IMR-90 (cell line): Measurements from ENCODE around the gene NR2C2. TPM values are rescaled to one million over a fixed set of nuclear protein-coding genes. Genes with fewer than 3 reads are reported as not detected.

Experiments used
- ATAC-seq: fragments of 200-7000 bp; cut with Tn5 transposase; 2 replicates; pipeline ENCODE4 v1.9.1; 2020; ENCODE audit warnings: low read depth, mild to moderate bottlenecking, moderate library complexity
- BruUV-seq: library from RNA; stranded (reverse); fragments of 400-500 nt; replicated peaks from 2 replicates; lab custom pipeline; 2021; lab: Mats Ljungman, UMichigan
- CTCF ChIA-PET: fragments of 300-600 bp; formaldehyde crosslinking; extraction: SDS; loops from one replicate; lab custom pipeline; 2021; ENCODE audit warnings: antibody characterized with exemption; lab: Yijun Ruan, JAX
- POLR2A ChIA-PET: fragments of 300-600 bp; sonication (Branson Sonifier 250); formaldehyde crosslinking; loops from one replicate; lab custom pipeline; 2022; ENCODE audit warnings: antibody characterized with exemption; ENCODE audit not compliant: unreplicated experiment; lab: Charles Lee
- DNase-seq: peaks from one replicate; pipeline ENCODE4 v3.0.0; 2013
- H2AFZ ChIP-seq: replicated peaks from 2 replicates; pipeline ENCODE3; 2013; ENCODE audit warnings: low read length, mild to moderate bottlenecking; ENCODE audit not compliant: poor library complexity
- H2AK5ac ChIP-seq: 2 replicates; pipeline ENCODE4 v1.6.1; 2013; ENCODE audit warnings: low read depth, low read length, inconsistent platforms
- H2AK9ac ChIP-seq: replicated peaks from 2 replicates; pipeline ENCODE3; 2013; ENCODE audit warnings: mild to moderate bottlenecking, low read depth, low read length, moderate library complexity; ENCODE audit not compliant: poor library complexity
- H2BK120ac ChIP-seq: 2 replicates; pipeline ENCODE4 v1.6.1; 2013; ENCODE audit warnings: low read depth, low read length, inconsistent platforms
- H2BK15ac ChIP-seq: 3 replicates; pipeline ENCODE4 v1.6.1; 2013; ENCODE audit warnings: low read depth, low read length, inconsistent platforms
- H2BK20ac ChIP-seq: 2 replicates; pipeline ENCODE4 v1.6.1; 2013; ENCODE audit warnings: low read depth, mild to moderate bottlenecking, inconsistent platforms, low read length, moderate library complexity
- H2BK5ac ChIP-seq: 2 replicates; pipeline ENCODE4 v1.6.1; 2013; ENCODE audit warnings: mild to moderate bottlenecking, low read depth, low read length, inconsistent platforms; ENCODE audit not compliant: poor library complexity, severe bottlenecking
- H3K14ac ChIP-seq: replicated peaks from 2 replicates; pipeline ENCODE4 v1.6.1; 2013; ENCODE audit warnings: low read depth, low read length, inconsistent platforms
- H3K18ac ChIP-seq: 2 replicates; pipeline ENCODE4 v1.6.1; 2013; ENCODE audit warnings: low read depth, low read length, control low read depth
- H3K23ac ChIP-seq: 2 replicates; pipeline ENCODE4 v1.6.1; 2013; ENCODE audit warnings: low read depth, low read length, inconsistent platforms
- H3K27ac ChIP-seq: 2 replicates; pipeline ENCODE4 v1.5.1; 2013; ENCODE audit warnings: mild to moderate bottlenecking, control low read depth, low read length; ENCODE audit not compliant: insufficient read depth
- H3K27me3 ChIP-seq: 2 replicates; pipeline ENCODE4 v1.6.1; 2013; ENCODE audit warnings: low read length; ENCODE audit not compliant: control insufficient read depth, insufficient read depth
- H3K36me3 ChIP-seq: 2 replicates; pipeline ENCODE4 v1.6.1; 2013; ENCODE audit warnings: low read length, mixed read lengths; ENCODE audit not compliant: control insufficient read depth, insufficient read depth
- H3K4ac ChIP-seq: 2 replicates; pipeline ENCODE4 v1.6.1; 2013; ENCODE audit warnings: low read depth, low read length, inconsistent platforms
- H3K4me1 ChIP-seq: 2 replicates; pipeline ENCODE4 v1.6.1; 2013; ENCODE audit warnings: low read length, mixed read lengths; ENCODE audit not compliant: control insufficient read depth, insufficient read depth
- H3K4me2 ChIP-seq: 2 replicates; pipeline ENCODE4 v1.6.1; 2013; ENCODE audit warnings: low read depth, mild to moderate bottlenecking, control low read depth, low read length, moderate library complexity
- H3K4me3 ChIP-seq: 2 replicates; pipeline ENCODE4 v1.5.1; 2013; ENCODE audit warnings: low read depth, mild to moderate bottlenecking, control low read depth, low read length, moderate library complexity; ENCODE audit not compliant: insufficient read depth
- H3K56ac ChIP-seq: 2 replicates; pipeline ENCODE4 v1.6.1; 2013; ENCODE audit warnings: low read length, inconsistent platforms; ENCODE audit not compliant: insufficient read depth; ENCODE audit errors: extremely low read depth
- H3K79me1 ChIP-seq, 2 experiments: 2 replicates each; pipeline ENCODE4 v1.6.1; 2013; ENCODE audit warnings: low read length in 2 of 2, inconsistent platforms in 1 of 2, low read depth in 1 of 2
- H3K9ac ChIP-seq: 2 replicates; pipeline ENCODE4 v1.6.1; 2013; ENCODE audit warnings: low read depth, low read length, control low read depth
- H3K9me1 ChIP-seq: 2 replicates; pipeline ENCODE4 v1.6.1; 2013; ENCODE audit warnings: low read length, inconsistent platforms; ENCODE audit not compliant: insufficient read depth
- H3K9me3 ChIP-seq: 2 replicates; pipeline ENCODE4 v1.6.1; 2013; ENCODE audit warnings: low read length; ENCODE audit not compliant: control insufficient read depth, insufficient read depth
- H4K20me1 ChIP-seq: 2 replicates; pipeline ENCODE4 v1.6.1; 2013; ENCODE audit warnings: low read length, inconsistent platforms; ENCODE audit not compliant: insufficient read depth
- H4K5ac ChIP-seq: 2 replicates; pipeline ENCODE4 v1.6.1; 2013; ENCODE audit warnings: mild to moderate bottlenecking, low read depth, low read length, control low read depth
- H4K8ac ChIP-seq, 2 experiments: 2 replicates each; pipeline ENCODE4 v1.6.1; 2013; ENCODE audit warnings: low read depth in 2 of 2, low read length in 2 of 2, control low read depth in 1 of 2, inconsistent platforms in 1 of 2
- H4K91ac ChIP-seq: 2 replicates; pipeline ENCODE4 v1.6.1; 2013; ENCODE audit warnings: low read depth, low read length, inconsistent platforms; ENCODE audit not compliant: insufficient read depth
- BHLHE40 ChIP-seq: fragments of 150-350 bp; IDR thresholded peaks from 2 replicates; pipeline ENCODE4 v1.6.1; 2016; ENCODE audit warnings: mild to moderate bottlenecking, low read depth, low read length
- CTCF ChIP-seq: conservative IDR thresholded peaks from 2 replicates; pipeline ENCODE4 v1.5.1; 2012; ENCODE audit warnings: mild to moderate bottlenecking, low read depth, low read length, improper control_type of control experiment
- MAZ ChIP-seq: IDR thresholded peaks from 2 replicates; pipeline ENCODE4 v1.6.1; 2012; ENCODE audit warnings: low read depth, mild to moderate bottlenecking, low read length, improper control_type of control experiment, moderate library complexity, borderline replicate concordance
- MXI1 ChIP-seq: IDR thresholded peaks from 2 replicates; pipeline ENCODE4 v1.6.1; 2012; ENCODE audit warnings: low read depth, mild to moderate bottlenecking, low read length, moderate library complexity, borderline replicate concordance
- NFE2L2 ChIP-seq: fragments of 150-350 bp; IDR thresholded peaks from 2 replicates; pipeline ENCODE4 v1.6.1; 2016; ENCODE audit warnings: low read depth, mild to moderate bottlenecking, low read length
- RFX5 ChIP-seq: IDR thresholded peaks from 2 replicates; pipeline ENCODE4 v1.8.0; 2012; ENCODE audit warnings: low read depth, mild to moderate bottlenecking, low read length, moderate library complexity
- WGBS, 2 experiments: methylation state at CpG; one replicate each; pipeline versions ENCODE4 v1.1.5 to v1.1.7; 2013; ENCODE audit warnings: missing lambda C conversion rate in 2 of 2; ENCODE audit not compliant: insufficient read length in 1 of 2; ENCODE audit errors: extremely low coverage in 2 of 2; 5-methylcytosine and 5-hydroxymethylcytosine counted together
- dilution Hi-C: fragments of 300-500 bp; cut with HindIII; formaldehyde crosslinking; loops from one replicate; pipeline ENCODE4 v1.14.3; 2018; ENCODE audit warnings: low sequenced_read_pairs; ENCODE audit not compliant: unreplicated experiment
- in situ Hi-C: fragments of 300-500 bp; cut with MboI; formaldehyde crosslinking; loops from 3 replicates; pipeline ENCODE4 v1.14.3; 2019; ENCODE audit warnings: low sequenced_read_pairs, inconsistent platforms, mixed read lengths
- intact Hi-C: fragments of 100-400 bp; cut with micrococcal nuclease; formaldehyde crosslinking; loops from 2 replicates; pipeline ENCODE4 v1.10.0; 2022
- polyA plus RNA-seq, 3 experiments: library from polyadenylated mRNA; depleted of rRNA; stranded (reverse); fragments of >200 nt; gene quantifications; 2 replicates each; pipeline ENCODE4 v1.2.3, GENCODE V29; 2012; ENCODE audit warnings: low replicate concordance in 1 of 3
- total RNA-seq: library from RNA; depleted of rRNA; stranded (reverse); fragments of >200 nt; gene quantifications from 2 replicates; pipeline ENCODE4 v1.2.3, GENCODE V29; 2012
- TF ChIP-seq, protein P1 (sequence below): fragments of 150-350 bp; IDR thresholded peaks from 2 replicates; pipeline ENCODE4 v1.6.1; 2016; ENCODE audit warnings: low read depth, mild to moderate bottlenecking, low read length, moderate library complexity, borderline replicate concordance

Gene NR2C2
- total and polyA plus RNA-seq, 2 of the 4 experiments (the other 2 are of a cell fraction): 10.4 to 13.8 TPM

GRCh38 chr3:14909250-14909649, 38.1 kb upstream of the NR2C2 start:
- ATAC-seq (no peak), DNase-seq (no peak)
- in situ Hi-C loops: no loop called here
- H4K5ac ChIP-seq: no peak overlapping the region
- H3K27ac ChIP-seq: no peak overlapping the region
- dilution Hi-C loops: no loop called here
- ChIA-PET CTCF (no interaction called here), POLR2A (no interaction called here)
- TF ChIP-seq CTCF (no peak), RFX5 (no peak), BHLHE40 (no peak), MXI1 (no peak), NFE2L2 (no peak), MAZ (no peak)
- TF ChIP-seq, protein P1, sequence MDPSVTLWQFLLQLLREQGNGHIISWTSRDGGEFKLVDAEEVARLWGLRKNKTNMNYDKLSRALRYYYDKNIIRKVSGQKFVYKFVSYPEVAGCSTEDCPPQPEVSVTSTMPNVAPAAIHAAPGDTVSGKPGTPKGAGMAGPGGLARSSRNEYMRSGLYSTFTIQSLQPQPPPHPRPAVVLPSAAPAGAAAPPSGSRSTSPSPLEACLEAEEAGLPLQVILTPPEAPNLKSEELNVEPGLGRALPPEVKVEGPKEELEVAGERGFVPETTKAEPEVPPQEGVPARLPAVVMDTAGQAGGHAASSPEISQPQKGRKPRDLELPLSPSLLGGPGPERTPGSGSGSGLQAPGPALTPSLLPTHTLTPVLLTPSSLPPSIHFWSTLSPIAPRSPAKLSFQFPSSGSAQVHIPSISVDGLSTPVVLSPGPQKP: no peak
- no TSS peak for BruUV-seq
- H2BK5ac ChIP-seq: no peak overlapping the region
- no peak overlapping the region for H4K91ac ChIP-seq
- H2BK15ac ChIP-seq: no peak overlapping the region
- H3K9ac ChIP-seq: no peak overlapping the region
- intact Hi-C loops: no loop called here
- WGBS, 2 experiments: no CpG with 5 or more reads among the region's 5 CpGs
- no peak overlapping the region for H2AK9ac ChIP-seq
- no peak overlapping the region for H3K4ac ChIP-seq
- no peaks in the 10 kb centered on the region for H3K79me1 ChIP-seq
- no peak overlapping the region for H3K4me3 ChIP-seq
- H3K4me1 ChIP-seq: no peaks in the 10 kb centered on the region
- H2BK120ac ChIP-seq: no peak overlapping the region
- H3K9me3 ChIP-seq: peaks cover 4% of the 10 kb centered on the region; the same call in 1 of the 2 replicates
- no peaks in the 10 kb centered on the region for H4K20me1 ChIP-seq
- H3K36me3 ChIP-seq: no peaks in the 10 kb centered on the region
- no peak overlapping the region for H3K18ac ChIP-seq
- H3K27me3 ChIP-seq: peaks cover 20% of the 10 kb centered on the region
- no peak overlapping the region for H3K56ac ChIP-seq
- no peak overlapping the region for H2BK20ac ChIP-seq
- no peak overlapping the region for H4K8ac ChIP-seq
- H2AK5ac ChIP-seq: no peak overlapping the region
- H3K4me2 ChIP-seq: no peak overlapping the region
- no peak overlapping the region for H3K23ac ChIP-seq
- H3K14ac ChIP-seq: no peak overlapping the region
- H3K9me1 ChIP-seq: no peaks in the 10 kb centered on the region
- no peak overlapping the region for H2AFZ ChIP-seq
